Peyer's patch (tissue), 4 donors: ENCODE results near the gene PRDM12. TPM values are rescaled to one million over a fixed set of nuclear protein-coding genes. Genes with fewer than 3 reads are reported as not detected.

Experiments used
- DNase-seq, 3 donors: peaks; one replicate each; pipeline ENCODE4 v3.0.0-alpha.2; 2017 to 2019
- H3K27ac ChIP-seq, 4 donors: fragments of 200-600 bp; sonication (generic); one replicate each; pipeline ENCODE4 v1.5.1; 2016 to 2019
- H3K27me3 ChIP-seq, 2 donors: fragments of 200-600 bp; sonication (generic); one replicate each; pipeline ENCODE4 v1.5.1; 2019
- H3K36me3 ChIP-seq, 3 donors: fragments of 200-600 bp; sonication (generic); one replicate each; pipeline ENCODE4 v1.5.1; 2016 to 2019
- H3K4me1 ChIP-seq, 4 donors: fragments of 200-600 bp; sonication (generic); one replicate each; pipeline ENCODE4 v1.5.1; 2016 to 2019
- H3K4me3 ChIP-seq, 4 donors: fragments of 200-600 bp; sonication (generic); 1 replicate in 3 of 4; 2 replicates in 1 of 4; pipeline ENCODE4 v1.5.1; 2016 to 2019; ENCODE audit warnings: mild to moderate bottlenecking in 1 of 4
- H3K9me3 ChIP-seq, 4 donors: fragments of 200-600 bp; sonication (generic); one replicate each; pipeline ENCODE4 v1.5.1; 2016 to 2019; ENCODE audit warnings: mild to moderate bottlenecking in 1 of 4
- POLR2A ChIP-seq, 2 donors: fragments of 450-650 bp; IDR thresholded peaks; one replicate each; pipeline ENCODE4 v1.5.1; 2017; ENCODE audit warnings: antibody characterized with exemption in 2 of 2, mild to moderate bottlenecking in 2 of 2, moderate library complexity in 2 of 2
- total RNA-seq, 4 donors: library from RNA; depleted of rRNA; stranded (reverse); fragments of >200 nt; gene quantifications; one replicate each; pipeline ENCODE4 v1.1.0, GENCODE V29; 2016
- TF ChIP-seq, protein P1 (sequence below), 6 experiments: fragments of 450-650 bp in 4 of 6; fragments of 200-600 bp in 2 of 6; sonication (generic) in 1 of 6; IDR thresholded peaks; one replicate each; pipeline ENCODE4 v1.5.1; 2017 to 2019; ENCODE audit warnings: antibody characterized with exemption in 6 of 6, mild to moderate bottlenecking in 3 of 6, moderate library complexity in 1 of 6

Gene PRDM12
- total RNA-seq, 4 donors from 2014 or later, result 1.8 TPM; not detected in 3

DNA sequence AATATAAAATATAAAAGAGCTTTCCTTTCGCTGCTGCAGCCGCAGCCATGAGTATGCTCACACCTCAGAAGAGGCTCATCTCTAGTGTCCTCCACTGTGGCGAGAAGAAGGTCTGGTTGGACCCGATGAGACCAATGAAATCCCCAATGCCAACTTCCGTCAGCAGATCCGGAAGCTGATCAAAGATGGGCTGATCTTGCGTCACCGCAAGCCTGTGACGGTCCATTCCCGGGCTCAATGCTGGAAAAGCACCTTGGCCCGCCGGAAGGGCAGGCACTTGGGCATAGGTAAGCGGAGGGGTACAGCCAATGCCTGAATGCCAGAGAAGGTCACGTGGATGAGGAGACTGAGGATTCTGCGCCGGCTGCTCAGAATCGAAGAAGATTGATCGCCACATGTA is 12.6 kb upstream of the PRDM12 start:
- DNase-seq, result no peak
- H3K27ac ChIP-seq, result no peak overlapping the region
- H3K4me1 ChIP-seq, result no peaks in the 10 kb centered on the region
- H3K9me3 ChIP-seq, result no peaks in the 10 kb centered on the region
- no peaks in the 10 kb centered on the region for H3K27me3 ChIP-seq
- H3K36me3 ChIP-seq, result no peaks in the 10 kb centered on the region
- no peak overlapping the region for H3K4me3 ChIP-seq
- TF ChIP-seq, protein P1, sequence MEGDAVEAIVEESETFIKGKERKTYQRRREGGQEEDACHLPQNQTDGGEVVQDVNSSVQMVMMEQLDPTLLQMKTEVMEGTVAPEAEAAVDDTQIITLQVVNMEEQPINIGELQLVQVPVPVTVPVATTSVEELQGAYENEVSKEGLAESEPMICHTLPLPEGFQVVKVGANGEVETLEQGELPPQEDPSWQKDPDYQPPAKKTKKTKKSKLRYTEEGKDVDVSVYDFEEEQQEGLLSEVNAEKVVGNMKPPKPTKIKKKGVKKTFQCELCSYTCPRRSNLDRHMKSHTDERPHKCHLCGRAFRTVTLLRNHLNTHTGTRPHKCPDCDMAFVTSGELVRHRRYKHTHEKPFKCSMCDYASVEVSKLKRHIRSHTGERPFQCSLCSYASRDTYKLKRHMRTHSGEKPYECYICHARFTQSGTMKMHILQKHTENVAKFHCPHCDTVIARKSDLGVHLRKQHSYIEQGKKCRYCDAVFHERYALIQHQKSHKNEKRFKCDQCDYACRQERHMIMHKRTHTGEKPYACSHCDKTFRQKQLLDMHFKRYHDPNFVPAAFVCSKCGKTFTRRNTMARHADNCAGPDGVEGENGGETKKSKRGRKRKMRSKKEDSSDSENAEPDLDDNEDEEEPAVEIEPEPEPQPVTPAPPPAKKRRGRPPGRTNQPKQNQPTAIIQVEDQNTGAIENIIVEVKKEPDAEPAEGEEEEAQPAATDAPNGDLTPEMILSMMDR (IDR thresholded peaks at IDR 0.05), result no peak
- TF ChIP-seq POLR2A (IDR thresholded peaks at IDR 0.05), result no peak

DNA sequence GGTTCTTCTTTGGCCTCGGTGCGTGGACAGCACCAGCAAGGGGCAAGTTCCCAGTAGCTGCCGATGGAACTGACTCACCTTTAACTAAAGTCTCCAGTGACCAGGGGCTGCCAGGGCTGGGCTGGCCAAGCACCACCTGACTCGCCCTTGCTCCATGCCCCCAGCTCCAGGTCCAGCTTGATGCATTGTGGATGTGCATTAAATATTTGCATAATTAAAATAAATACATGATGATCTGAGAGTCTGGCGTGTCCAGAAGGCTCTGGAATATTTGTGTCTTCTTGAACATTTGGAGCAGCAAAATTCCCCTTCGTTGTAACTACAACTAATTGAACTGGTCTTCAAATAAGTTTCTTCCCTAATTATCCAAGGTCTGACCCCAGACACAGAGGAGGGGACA is 9.5 kb upstream of the PRDM12 start:
- no peaks in the 10 kb centered on the region for H3K36me3 ChIP-seq

DNA sequence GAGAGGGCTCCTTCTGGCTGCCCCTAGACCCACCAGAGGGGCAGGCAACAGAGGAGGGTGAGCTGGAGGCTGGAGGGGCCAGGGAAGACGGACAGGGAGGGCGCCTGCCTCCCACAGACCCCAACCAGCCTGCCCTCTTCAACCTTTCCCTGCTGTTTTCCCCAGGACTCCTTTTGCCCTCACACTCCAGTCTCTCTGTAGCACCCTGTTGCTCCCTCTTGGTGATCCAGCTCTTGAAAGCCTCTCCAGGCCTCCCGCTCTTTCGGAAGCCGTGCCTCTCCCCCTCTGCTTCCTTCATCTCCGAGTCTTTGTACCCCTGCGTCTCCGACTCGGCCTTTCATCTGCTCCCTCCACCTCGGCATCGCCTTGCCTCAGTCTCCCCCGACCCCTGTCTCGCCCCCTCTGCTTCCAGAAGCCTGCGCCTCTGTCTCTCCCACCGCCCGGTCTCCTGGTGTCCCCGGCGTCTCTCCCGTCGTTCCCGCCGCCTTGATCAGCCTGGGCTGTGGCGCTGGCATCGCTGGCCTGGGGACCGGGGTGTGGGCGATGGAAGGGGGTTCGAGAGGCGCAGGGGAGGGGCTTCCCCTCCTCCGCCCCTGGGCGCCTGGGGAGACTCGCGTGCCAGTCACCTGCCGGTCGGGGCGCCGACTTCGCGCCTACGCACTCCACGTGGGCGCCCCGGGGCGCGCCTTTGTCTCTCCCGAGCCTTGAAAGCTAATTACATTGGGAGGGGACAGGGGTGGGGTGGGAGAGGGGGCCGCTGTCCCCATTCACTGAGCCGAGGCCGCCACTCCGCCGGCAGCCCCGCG is 5.3 kb upstream of the PRDM12 start:
- H3K4me3 ChIP-seq, result no peak overlapping the region
- TF ChIP-seq, protein P1 (IDR thresholded peaks at IDR 0.05), result no peak
- no peak for TF ChIP-seq POLR2A (IDR thresholded peaks at IDR 0.05)
- H3K27me3 ChIP-seq, result peaks cover 0 to 63% of the 10 kb centered on the region in 2 donors
- no peaks in the 10 kb centered on the region for H3K9me3 ChIP-seq
- DNase-seq, result no peak
- no peaks in the 10 kb centered on the region for H3K36me3 ChIP-seq
- H3K27ac ChIP-seq, result no peak overlapping the region
- H3K4me1 ChIP-seq, result peaks cover 0 to 48% (median 9%) of the 10 kb centered on the region in 4 donors

More for the DNA sequence above, 9.5 kb upstream of the PRDM12 start:
- Histone ChIP-seq H3K9me3 (no peaks in the 10 kb centered on the region), H3K27me3 (peaks cover 0 to 21% of the 10 kb centered on the region in 2 donors), H3K27ac (no peak overlapping the region), H3K4me3 (no peak overlapping the region), H3K4me1 (peaks cover 0 to 7% (median 0%) of the 10 kb centered on the region in 4 donors)
- DNase-seq, result no peak
- TF ChIP-seq POLR2A (IDR thresholded peaks at IDR 0.05), result no peak
- TF ChIP-seq, protein P1 (IDR thresholded peaks at IDR 0.05), result no peak

DNA sequence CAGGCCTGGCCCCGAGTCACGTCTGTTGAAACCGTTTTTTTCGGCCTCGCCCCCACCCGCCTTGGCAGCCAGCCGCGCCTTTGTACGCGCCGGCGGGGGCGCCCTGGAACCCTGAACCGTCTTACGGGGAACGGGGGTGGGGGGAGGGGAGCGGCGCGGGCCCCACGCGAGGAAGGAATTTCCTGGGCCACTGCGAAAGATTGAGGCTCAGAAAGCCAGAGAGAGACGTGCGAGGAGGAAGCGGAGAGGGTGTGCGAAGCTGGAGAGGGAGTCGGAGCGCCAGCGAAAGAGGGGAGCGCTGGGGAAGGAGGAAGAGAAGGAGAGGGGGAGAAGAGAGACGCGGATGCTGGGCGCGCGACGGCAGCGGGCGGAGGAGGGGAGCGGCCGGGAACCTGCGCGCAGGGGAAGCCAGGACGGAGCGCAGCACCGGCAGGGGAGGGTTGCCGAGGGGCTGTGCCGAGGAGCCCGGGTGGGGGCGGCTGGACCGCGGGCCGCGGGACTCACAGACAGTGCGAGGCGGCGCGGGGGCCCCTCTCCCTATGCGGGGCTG is 4.6 kb upstream of the PRDM12 start:
- no peak overlapping the region for H3K27ac ChIP-seq
- H3K4me3 ChIP-seq, result peak overlapping the region in 1 of 4 donors; percentile 35
- peaks cover 0 to 55% (median 11%) of the 10 kb centered on the region in 4 donors for H3K4me1 ChIP-seq
- DNase-seq, result peak in 1 of 3 donors; percentile 40
- no peaks in the 10 kb centered on the region for H3K9me3 ChIP-seq
- peaks cover 0 to 70% of the 10 kb centered on the region in 2 donors for H3K27me3 ChIP-seq
- TF ChIP-seq, protein P1 (IDR thresholded peaks at IDR 0.05), result no peak
- TF ChIP-seq POLR2A (IDR thresholded peaks at IDR 0.05), result no peak
- no peaks in the 10 kb centered on the region for H3K36me3 ChIP-seq

DNA sequence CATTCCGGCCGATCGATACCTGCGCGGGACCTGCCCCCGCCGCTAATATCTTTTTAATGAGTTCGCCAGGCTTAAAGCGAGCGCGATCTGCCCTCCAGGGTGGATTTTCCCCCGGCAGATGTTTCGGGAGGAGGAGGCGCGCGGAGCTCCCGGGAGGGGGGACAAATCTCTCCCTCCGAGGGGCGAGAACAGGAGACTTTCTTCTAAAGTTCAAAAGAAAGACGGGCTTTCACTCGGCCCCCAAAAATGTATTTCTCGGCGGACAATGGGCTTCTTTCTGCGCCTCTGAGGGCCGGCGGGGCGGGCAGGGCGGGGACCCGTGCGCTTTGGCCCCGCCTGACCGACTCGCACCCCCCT is 4.1 kb upstream of the PRDM12 start:
- TF ChIP-seq, protein P1 (IDR thresholded peaks at IDR 0.05), result no peak
- TF ChIP-seq POLR2A (IDR thresholded peaks at IDR 0.05), result no peak
- H3K4me3 ChIP-seq, result peak overlapping the region in 3 of 4 donors; percentile 29 to 35 (median 32)
- no peak for DNase-seq
- peaks cover 0 to 60% (median 11%) of the 10 kb centered on the region in 4 donors for H3K4me1 ChIP-seq
- no peak overlapping the region for H3K27ac ChIP-seq
- no peaks in the 10 kb centered on the region for H3K9me3 ChIP-seq
- peaks cover 0 to 75% of the 10 kb centered on the region in 2 donors for H3K27me3 ChIP-seq
- H3K36me3 ChIP-seq, result no peaks in the 10 kb centered on the region
